Retinal pigment epithelial cell (primary cell): ENCODE results near the gene TTLL3.
A peak's percentile ranks its signal among the peaks of the same experiment; 100 is the strongest.
"Not testable (repeated sequence)": the region's sequence is repeated elsewhere in the genome, so short reads cannot be mapped to it uniquely, and the experiment has no call there.

Experiments used
- DNase-seq: peaks from one replicate; pipeline ENCODE4 v3.0.0-alpha.2; 2010; ENCODE audit warnings: low read depth
- H3K4me3 ChIP-seq: 2 replicates; pipeline ENCODE4 v1.5.1; 2011; ENCODE audit warnings: mild to moderate bottlenecking, low read length, control low read depth, moderate library complexity
- CTCF ChIP-seq: conservative IDR thresholded peaks from 2 replicates; pipeline ENCODE4 v1.5.1; 2011; ENCODE audit warnings: low read depth, low read length, control low read depth, inconsistent platforms

TTLL3 gene

GRCh38 chr3:9838856-9839255 lies 28.8 kb downstream of the TTLL3 start:
- no peak overlapping the region for H3K4me3 ChIP-seq
- no peak for TF ChIP-seq CTCF
- DNase-seq = no peak

- H3K4me3 ChIP-seq = no peak overlapping the region
- TF ChIP-seq CTCF = no peak
Measured at GRCh38 chr3:9841015-9841414, 31.0 kb downstream of the TTLL3 start.

GRCh38 chr3:9843715-9844438 lies 33.8 kb downstream of the TTLL3 start, which contains the start of gene RPUSD3:
Gene RPUSD3 (minus strand): TSS chr3:9844008. CDS start chr3:9843990, 18 bp downstream.
- TF ChIP-seq CTCF = no peak
- peak within 1 kb of the TSS; percentile 91 for H3K4me3 ChIP-seq

More at GRCh38 chr3:9841015-9841414, 31.0 kb downstream of the TTLL3 start:
- DNase-seq = no peak

GRCh38 chr3:9846231-9846630 lies 36.2 kb downstream of the TTLL3 start:
- TF ChIP-seq CTCF = no peak
- DNase-seq = no peak
- H3K4me3 ChIP-seq = no peak overlapping the region

More at GRCh38 chr3:9843715-9844438, 33.8 kb downstream of the TTLL3 start, which contains the start of gene RPUSD3:
- peak; percentile 74 for DNase-seq

GRCh38 chr3:9846931-9847488 lies 36.9 kb downstream of the TTLL3 start:
- no peak for DNase-seq
- H3K4me3 ChIP-seq = no peak overlapping the region
- no peak for TF ChIP-seq CTCF

- H3K4me3 ChIP-seq, DNase-seq: not testable (repeated sequence)
Measured at GRCh38 chr3:9847870-9848269, 37.8 kb downstream of the TTLL3 start.

- H3K4me3 ChIP-seq, DNase-seq: not testable (repeated sequence)
- peak; percentile 52 for TF ChIP-seq CTCF
Measured at GRCh38 chr3:9848860-9849259, 38.8 kb downstream of the TTLL3 start.

- not testable (repeated sequence) for DNase-seq, H3K4me3 ChIP-seq
Measured at GRCh38 chr3:9851383-9851782, 41.3 kb downstream of the TTLL3 start.

GRCh38 chr3:9851926-9852325 lies 41.9 kb downstream of the TTLL3 start:
- DNase-seq, H3K4me3 ChIP-seq: not testable (repeated sequence)
